Measurements from ENCODE around the gene TCN2.

GRCh38 chr22:30615543-30615954, 8.6 kb downstream of the TCN2 start:
- TF ChIP-seq EZH2 (IDR thresholded peaks at IDR 0.05; ENCODE audit: low read depth) (no peak), CTCF (conservative IDR thresholded peaks at IDR 0.05) (no peak)
